Sigmoid colon (tissue), 4 donors: Measurements from ENCODE around the gene KCNQ5.

Experiments
- EP300 ChIP-seq, 4 donors: sonication (generic); formaldehyde crosslinking; IDR thresholded peaks; one replicate each; pipeline ENCODE4 v1.6.1; 2017; ENCODE audit warnings: antibody characterized with exemption in 4 of 4
- POLR2A ChIP-seq, 2 donors: fragments of 450-650 bp; IDR thresholded peaks; one replicate each; pipeline ENCODE4 v1.6.1; 2016; ENCODE audit warnings: antibody characterized with exemption in 2 of 2, mild to moderate bottlenecking in 2 of 2, moderate library complexity in 2 of 2
- POLR2AphosphoS5 ChIP-seq, 4 donors: sonication (generic); formaldehyde crosslinking; IDR thresholded peaks; one replicate each; pipeline ENCODE4 v1.6.1; 2017; ENCODE audit warnings: antibody characterized with exemption in 4 of 4
- TF ChIP-seq, protein P1 (sequence below), 4 experiments: fragments of 450-650 bp in 3 of 4; fragments of 200-600 bp in 1 of 4; IDR thresholded peaks; one replicate each; pipeline ENCODE4 v1.5.1; 2016 to 2019; ENCODE audit warnings: antibody characterized with exemption in 4 of 4, mild to moderate bottlenecking in 3 of 4, moderate library complexity in 2 of 4

DNA sequence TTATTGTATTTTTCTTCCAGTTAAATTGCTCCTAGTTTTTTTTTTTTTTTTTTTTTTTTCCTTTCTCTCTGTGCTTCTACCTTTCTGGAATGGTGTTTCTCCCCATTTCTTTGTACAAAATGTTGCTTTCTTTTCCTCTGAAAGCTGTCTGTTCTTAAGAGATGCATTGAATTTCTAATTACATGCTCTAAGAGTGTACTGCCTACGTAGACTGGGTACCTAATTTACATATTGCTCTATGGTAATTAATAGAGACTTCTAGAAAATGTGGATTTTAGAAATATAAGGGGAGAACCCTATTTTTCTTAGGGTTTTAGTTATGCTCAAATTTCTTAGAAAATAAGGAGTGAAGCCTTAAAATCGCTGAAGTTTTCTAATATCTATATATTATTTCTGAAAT lies 13.8 kb downstream of the KCNQ5 start:
- TF ChIP-seq POLR2A (IDR thresholded peaks at IDR 0.05) (no peak), POLR2AphosphoS5 (IDR thresholded peaks at IDR 0.05) (no peak), EP300 (IDR thresholded peaks at IDR 0.05) (no peak)
- TF ChIP-seq, protein P1, sequence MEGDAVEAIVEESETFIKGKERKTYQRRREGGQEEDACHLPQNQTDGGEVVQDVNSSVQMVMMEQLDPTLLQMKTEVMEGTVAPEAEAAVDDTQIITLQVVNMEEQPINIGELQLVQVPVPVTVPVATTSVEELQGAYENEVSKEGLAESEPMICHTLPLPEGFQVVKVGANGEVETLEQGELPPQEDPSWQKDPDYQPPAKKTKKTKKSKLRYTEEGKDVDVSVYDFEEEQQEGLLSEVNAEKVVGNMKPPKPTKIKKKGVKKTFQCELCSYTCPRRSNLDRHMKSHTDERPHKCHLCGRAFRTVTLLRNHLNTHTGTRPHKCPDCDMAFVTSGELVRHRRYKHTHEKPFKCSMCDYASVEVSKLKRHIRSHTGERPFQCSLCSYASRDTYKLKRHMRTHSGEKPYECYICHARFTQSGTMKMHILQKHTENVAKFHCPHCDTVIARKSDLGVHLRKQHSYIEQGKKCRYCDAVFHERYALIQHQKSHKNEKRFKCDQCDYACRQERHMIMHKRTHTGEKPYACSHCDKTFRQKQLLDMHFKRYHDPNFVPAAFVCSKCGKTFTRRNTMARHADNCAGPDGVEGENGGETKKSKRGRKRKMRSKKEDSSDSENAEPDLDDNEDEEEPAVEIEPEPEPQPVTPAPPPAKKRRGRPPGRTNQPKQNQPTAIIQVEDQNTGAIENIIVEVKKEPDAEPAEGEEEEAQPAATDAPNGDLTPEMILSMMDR (IDR thresholded peaks at IDR 0.05), result no peak
